Gastrocnemius medialis (tissue), 4 donors: Measurements from ENCODE around the gene KCNB1. TPM values are rescaled to one million over a fixed set of nuclear protein-coding genes. Genes with fewer than 3 reads are reported as not detected.
A peak's percentile ranks its signal among the peaks of the same experiment; 100 is the strongest.

ENCODE experiments used
- ATAC-seq, 2 donors: fragments of 150-250 bp; one replicate each; pipeline ENCODE4 v1.9.1; 2016
- DNase-seq, 2 donors: peaks; one replicate each; pipeline ENCODE4 v3.0.0-alpha.2; 2019
- H3K27ac ChIP-seq, 4 donors: fragments of 200-600 bp; sonication (generic); 1 replicate in 1 of 4; 2 replicates in 3 of 4; pipeline ENCODE4 v1.5.1; 2016 to 2018; ENCODE audit warnings: mild to moderate bottlenecking in 2 of 4, moderate library complexity in 1 of 4
- H3K27me3 ChIP-seq, 3 donors: fragments of 200-600 bp; sonication (generic) in 2 of 3; 1 replicate in 1 of 3; 2 replicates in 2 of 3; pipeline versions ENCODE4 v1.5.1 to v1.6.0; 2016 to 2019; ENCODE audit warnings: mild to moderate bottlenecking in 1 of 3, moderate library complexity in 1 of 3
- H3K36me3 ChIP-seq, 2 donors: fragments of 200-600 bp; sonication (generic) in 1 of 2; one replicate each; pipeline ENCODE4 v1.5.1; 2017 to 2018
- H3K4me1 ChIP-seq, 2 donors: fragments of 200-600 bp; sonication (generic) in 1 of 2; one replicate each; pipeline ENCODE4 v1.5.1; 2016 to 2017; ENCODE audit warnings: mild to moderate bottlenecking in 2 of 2
- H3K4me3 ChIP-seq, 4 donors: fragments of 200-600 bp; sonication (generic) in 3 of 4; 1 replicate in 1 of 4; 2 replicates in 3 of 4; pipeline ENCODE4 v1.5.1; 2016 to 2019; ENCODE audit warnings: mild to moderate bottlenecking in 2 of 4
- H3K9me3 ChIP-seq, 3 donors: fragments of 200-600 bp; sonication (generic) in 2 of 3; 1 replicate in 1 of 3; 2 replicates in 2 of 3; pipeline ENCODE4 v1.5.1; 2016 to 2019
- POLR2A ChIP-seq, 2 donors: fragments of 450-650 bp; IDR thresholded peaks; one replicate each; pipeline ENCODE4 v1.6.1; 2017; ENCODE audit warnings: antibody characterized with exemption in 2 of 2, mild to moderate bottlenecking in 2 of 2, moderate library complexity in 2 of 2
- in situ Hi-C, 4 donors: fragments of 200-750 bp; cut with MboI; loops; one replicate each; pipeline versions ENCODE4 v1.15.0 to v1.8.0; 2017; ENCODE audit warnings: low sequenced_read_pairs in 4 of 4
- intact Hi-C: fragments of 100-400 bp; cut with DNase I; formaldehyde crosslinking; loops from one replicate; pipeline ENCODE4 v1.15.1; 2023; ENCODE audit warnings: low total_unique reads
- total RNA-seq, 4 donors: library from RNA; depleted of rRNA; stranded (reverse); fragments of >200 nt; gene quantifications; one replicate each; pipeline versions ENCODE4 v1.1.0 to v1.2.3, GENCODE V29; 2016
- TF ChIP-seq, protein P1 (sequence below), 5 experiments: fragments of 450-650 bp in 3 of 5; fragments of 200-600 bp in 2 of 5; sonication (generic) in 2 of 5; IDR thresholded peaks in 4 of 5; conservative IDR thresholded peaks in 1 of 5; 1 replicate in 4 of 5; 2 replicates in 1 of 5; pipeline ENCODE4 v1.5.1; 2016 to 2019; ENCODE audit warnings: antibody characterized with exemption in 5 of 5, mild to moderate bottlenecking in 3 of 5, moderate library complexity in 3 of 5

KCNB1 gene
- total RNA-seq = 10 to 100 TPM in 2 of 4 donors, 1 to 10 TPM in 2; 6.6 to 34.7 (median 9.4) TPM

DNA sequence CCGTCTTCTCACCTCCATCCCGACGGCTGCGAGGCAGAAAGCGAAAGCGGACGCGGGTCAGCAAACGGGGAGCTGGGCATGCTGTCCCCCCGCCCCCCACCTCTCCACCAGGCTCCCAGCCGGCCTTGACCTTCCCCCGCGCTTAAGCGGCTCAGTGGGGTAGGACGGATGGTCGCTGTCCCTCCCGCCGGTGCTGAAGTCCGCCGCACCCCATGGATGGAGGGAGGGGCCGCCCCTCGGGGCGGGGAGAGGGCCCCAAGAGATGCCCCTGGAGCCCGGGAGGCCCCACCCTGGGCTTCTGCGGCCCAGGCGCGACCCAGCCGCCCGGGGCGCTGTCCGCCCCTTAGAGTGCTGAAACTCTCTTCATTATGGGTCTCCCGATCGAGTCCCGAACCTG lies at the start of gene KCNB1:
Gene KCNB1 (minus strand): TSS at position 48 of the 397 bp plus-strand sequence. CDS start 188 bp downstream, outside the sequence.
- no peak for TF ChIP-seq POLR2A (IDR thresholded peaks at IDR 0.05)
- TF ChIP-seq, protein P1, sequence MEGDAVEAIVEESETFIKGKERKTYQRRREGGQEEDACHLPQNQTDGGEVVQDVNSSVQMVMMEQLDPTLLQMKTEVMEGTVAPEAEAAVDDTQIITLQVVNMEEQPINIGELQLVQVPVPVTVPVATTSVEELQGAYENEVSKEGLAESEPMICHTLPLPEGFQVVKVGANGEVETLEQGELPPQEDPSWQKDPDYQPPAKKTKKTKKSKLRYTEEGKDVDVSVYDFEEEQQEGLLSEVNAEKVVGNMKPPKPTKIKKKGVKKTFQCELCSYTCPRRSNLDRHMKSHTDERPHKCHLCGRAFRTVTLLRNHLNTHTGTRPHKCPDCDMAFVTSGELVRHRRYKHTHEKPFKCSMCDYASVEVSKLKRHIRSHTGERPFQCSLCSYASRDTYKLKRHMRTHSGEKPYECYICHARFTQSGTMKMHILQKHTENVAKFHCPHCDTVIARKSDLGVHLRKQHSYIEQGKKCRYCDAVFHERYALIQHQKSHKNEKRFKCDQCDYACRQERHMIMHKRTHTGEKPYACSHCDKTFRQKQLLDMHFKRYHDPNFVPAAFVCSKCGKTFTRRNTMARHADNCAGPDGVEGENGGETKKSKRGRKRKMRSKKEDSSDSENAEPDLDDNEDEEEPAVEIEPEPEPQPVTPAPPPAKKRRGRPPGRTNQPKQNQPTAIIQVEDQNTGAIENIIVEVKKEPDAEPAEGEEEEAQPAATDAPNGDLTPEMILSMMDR (IDR thresholded peaks at IDR 0.05 in 4 of 5, conservative IDR thresholded peaks at IDR 0.05 in 1 of 5) = peak in 1 of 5 experiments; percentile 33
- Histone ChIP-seq H3K36me3 (no peaks in the 10 kb centered on the region), H3K27me3 (no peaks in the 10 kb centered on the region), H3K9me3 (no peaks in the 10 kb centered on the region), H3K4me1 (peaks cover 5 to 40% of the 10 kb centered on the region in 2 donors), H3K27ac (peak within 1 kb of the TSS in 3 of 4 donors; percentile 28 to 76 (median 72)), H3K4me3 (peak within 1 kb of the TSS; percentile 42 to 62 (median 61))
- ATAC-seq (peak; percentile 16 to 32), DNase-seq (peak; percentile 26 to 37)
- intact Hi-C loops (loop anchor here (1.0 to 5.0 kb wide), 2 partner anchors 60 to 97 kb away; no protein-coding TSS in a partner anchor), in situ Hi-C loops (loop anchor here in 2 of 4 donors (5.0 to 10.0 kb wide), 2 partner anchors 145 to 148 kb away; no protein-coding TSS in a partner anchor)

GRCh38 chr20:49529470-49529869 lies 47.0 kb upstream of the KCNB1 start:
- TF ChIP-seq POLR2A (IDR thresholded peaks at IDR 0.05) = no peak
- TF ChIP-seq, protein P1 (IDR thresholded peaks at IDR 0.05 in 4 of 5, conservative IDR thresholded peaks at IDR 0.05 in 1 of 5) = no peak
- H3K4me1 ChIP-seq = peaks cover 15 to 33% of the 10 kb centered on the region in 2 donors
- peak; percentile 45 to 52 for DNase-seq
- no peaks in the 10 kb centered on the region for H3K36me3 ChIP-seq
- no peaks in the 10 kb centered on the region for H3K27me3 ChIP-seq
- H3K4me3 ChIP-seq = no peak overlapping the region
- peak; percentile 60 for ATAC-seq
- peak overlapping the region in 3 of 4 donors; percentile 47 to 84 (median 74) for H3K27ac ChIP-seq
- H3K9me3 ChIP-seq = no peaks in the 10 kb centered on the region
- in situ Hi-C loops = no loop called here
- intact Hi-C loops = loop anchor here (5.0 kb wide), 1 partner anchor 112 kb away; no protein-coding TSS in a partner anchor

- no peak overlapping the region for H3K4me3 ChIP-seq
- peaks cover 18 to 41% of the 10 kb centered on the region in 2 donors for H3K4me1 ChIP-seq
- intact Hi-C loops = loop anchor here (5.0 kb wide), 1 partner anchor 109 kb away; no protein-coding TSS in a partner anchor
- ATAC-seq = no peak
- no peak for DNase-seq
- H3K27me3 ChIP-seq = no peaks in the 10 kb centered on the region
- H3K36me3 ChIP-seq = no peaks in the 10 kb centered on the region
- peak overlapping the region; percentile 71 to 84 (median 76) for H3K27ac ChIP-seq
- no peaks in the 10 kb centered on the region for H3K9me3 ChIP-seq
- in situ Hi-C loops = no loop called here
- TF ChIP-seq POLR2A (IDR thresholded peaks at IDR 0.05) = no peak
- TF ChIP-seq, protein P1 (IDR thresholded peaks at IDR 0.05 in 4 of 5, conservative IDR thresholded peaks at IDR 0.05 in 1 of 5) = no peak
Observed at GRCh38 chr20:49526568-49526967, 44.1 kb upstream of the KCNB1 start.

DNA sequence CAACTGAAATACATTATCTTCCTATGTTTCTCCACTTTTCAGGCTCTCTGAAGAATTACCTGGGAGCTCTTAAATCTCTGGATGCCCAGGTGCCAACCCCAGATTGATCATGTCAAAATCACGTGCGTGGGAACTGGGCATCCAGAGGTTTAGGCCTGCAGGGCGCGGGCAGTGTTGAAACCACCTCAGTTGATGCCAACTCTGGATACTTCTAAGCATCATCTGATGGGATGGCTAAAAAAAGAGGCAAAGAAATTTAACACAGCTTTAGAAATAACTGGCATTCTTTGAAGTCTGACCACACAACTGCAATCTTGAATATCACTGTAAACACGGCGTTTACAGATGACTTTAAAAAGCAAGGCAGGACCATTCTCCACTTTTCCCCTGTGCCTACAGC lies 43.6 kb upstream of the KCNB1 start:
- H3K36me3 ChIP-seq = no peaks in the 10 kb centered on the region
- DNase-seq (peak; percentile 49 to 61), ATAC-seq (peak; percentile 20 to 29)
- H3K4me1 ChIP-seq = peaks cover 23 to 46% of the 10 kb centered on the region in 2 donors
- TF ChIP-seq POLR2A (IDR thresholded peaks at IDR 0.05) = no peak
- TF ChIP-seq, protein P1 (IDR thresholded peaks at IDR 0.05 in 4 of 5, conservative IDR thresholded peaks at IDR 0.05 in 1 of 5) = no peak
- intact Hi-C loops (loop anchor here (5.0 kb wide), 1 partner anchor 109 kb away; no protein-coding TSS in a partner anchor), in situ Hi-C loops (no loop called here)
- peak overlapping the region; percentile 71 to 84 (median 76) for H3K27ac ChIP-seq
- no peaks in the 10 kb centered on the region for H3K27me3 ChIP-seq
- no peaks in the 10 kb centered on the region for H3K9me3 ChIP-seq
- H3K4me3 ChIP-seq = no peak overlapping the region
